HepG2 (cell line): ENCODE measurements around the gene NDUFB3. TPM values are rescaled to one million over a fixed set of nuclear protein-coding genes. Genes with fewer than 3 reads are reported as not detected.
A peak's percentile ranks its signal among the peaks of the same experiment; 100 is the strongest.

Experiments
- ASH2L ChIP-seq: fragments of 300-600, 200-600 bp; sonication (generic); IDR thresholded peaks from 2 replicates; pipeline ENCODE4 v1.7.0; 2017; ENCODE audit warnings: low read depth, mild to moderate bottlenecking, moderate library complexity, mixed read lengths, low read length; ENCODE audit not compliant: insufficient read length
- GABPA ChIP-seq, 2 experiments: IDR thresholded peaks; 2 replicates each; pipeline ENCODE4 v1.6.1; 2011 to 2016; ENCODE audit warnings: low read depth in 2 of 2, low read length in 1 of 2, missing biosample characterization in 1 of 2, missing genetic modification characterization in 1 of 2
- GTF2F1 ChIP-seq: fragments of 150-350 bp; IDR thresholded peaks from 2 replicates; pipeline ENCODE4 v1.6.1; 2014; ENCODE audit warnings: low read length
- HMGA1 ChIP-seq: sonication (generic); formaldehyde crosslinking; conservative IDR thresholded peaks from 2 replicates; pipeline ENCODE4 v1.4.0; 2020; ENCODE audit warnings: missing genetic modification reagents
- HNF1B ChIP-seq: sonication (generic); formaldehyde crosslinking; IDR thresholded peaks from 2 replicates; pipeline ENCODE4 v1.5.1; 2020; ENCODE audit warnings: mild to moderate bottlenecking, moderate library complexity, missing genetic modification reagents
- HOXA9 ChIP-seq: sonication (generic); formaldehyde crosslinking; IDR thresholded peaks from 2 replicates; pipeline ENCODE4 v1.8.1; 2022; ENCODE audit warnings: missing genetic modification reagents, mild to moderate bottlenecking, moderate library complexity, borderline replicate concordance
- NBN ChIP-seq: fragments of 450-650 bp; conservative IDR thresholded peaks from 2 replicates; pipeline ENCODE4 v1.6.1; 2017
- NFAT5 ChIP-seq: sonication (generic); formaldehyde crosslinking; IDR thresholded peaks from 2 replicates; pipeline ENCODE4 v1.4.0; 2020; ENCODE audit warnings: missing genetic modification reagents
- NR2F6 ChIP-seq, 2 experiments: IDR thresholded peaks; 2 replicates each; pipeline ENCODE4 v1.6.1; 2016; ENCODE audit warnings: antibody characterized with exemption in 1 of 2, mild to moderate bottlenecking in 1 of 2
- TARDBP ChIP-seq: sonication (generic); formaldehyde crosslinking; IDR thresholded peaks from 2 replicates; pipeline ENCODE4 v1.8.0; 2022; ENCODE audit warnings: mild to moderate bottlenecking, missing genetic modification reagents
- TCF7L2 ChIP-seq: IDR thresholded peaks from 2 replicates; pipeline ENCODE4 v1.6.1; 2011; ENCODE audit warnings: mild to moderate bottlenecking, low read depth, low read length, moderate library complexity
- ZNF17 ChIP-seq: sonication (generic); formaldehyde crosslinking; IDR thresholded peaks from 2 replicates; pipeline ENCODE4 v1.5.0; 2020; ENCODE audit warnings: mild to moderate bottlenecking, missing genetic modification reagents
- ZNF343 ChIP-seq: sonication (generic); formaldehyde crosslinking; IDR thresholded peaks from 2 replicates; pipeline ENCODE4 v1.4.0; 2020; ENCODE audit warnings: mild to moderate bottlenecking, missing genetic modification reagents
- ZNF513 ChIP-seq: sonication (generic); formaldehyde crosslinking; conservative IDR thresholded peaks from 2 replicates; pipeline ENCODE4 v1.5.0; 2020; ENCODE audit warnings: missing genetic modification reagents
- ZNF616 ChIP-seq: sonication (generic); formaldehyde crosslinking; IDR thresholded peaks from 2 replicates; pipeline ENCODE4 v1.5.0; 2020; ENCODE audit warnings: low read depth, mild to moderate bottlenecking, missing genetic modification reagents
- ZNF720 ChIP-seq: sonication (generic); formaldehyde crosslinking; IDR thresholded peaks from 2 replicates; pipeline ENCODE4 v1.4.0; 2020; ENCODE audit warnings: missing genetic modification reagents
- ZNF768 ChIP-seq: sonication (generic); formaldehyde crosslinking; IDR thresholded peaks from 2 replicates; pipeline ENCODE4 v1.4.0; 2020; ENCODE audit warnings: missing genetic modification reagents
- polyA plus RNA-seq, 8 experiments: library from polyadenylated mRNA; depleted of rRNA in 3 of 8; stranded (reverse) in 7 of 8; unstranded in 1 of 8; fragments of >200 nt; fragmentation: Illumina TruSeq in 4 of 8; extraction: Trizol in 4 of 8; gene quantifications; 2 replicates each; pipeline versions ENCODE4 v1.2.1 to v1.2.3, GENCODE V29; 2011 to 2016; ENCODE audit warnings: low read depth in 4 of 8, missing spikeins in 1 of 8, mixed read lengths in 1 of 8; ENCODE audit not compliant: insufficient read depth in 1 of 8
- total RNA-seq, 5 experiments: library from RNA; depleted of rRNA; stranded (reverse); fragments of >200 nt; fragmentation: Illumina TruSeq; extraction: Trizol; gene quantifications; 2 replicates each; pipeline ENCODE4 v1.2.3, GENCODE V29; 2016; ENCODE audit warnings: low read depth in 1 of 5
- TF ChIP-seq, protein P1 (sequence below): sonication (generic); formaldehyde crosslinking; IDR thresholded peaks from 2 replicates; pipeline ENCODE4 v1.5.1; 2020; ENCODE audit warnings: missing genetic modification reagents, mild to moderate bottlenecking, borderline replicate concordance

The NDUFB3 gene
- total and polyA plus RNA-seq, 2 of the 13 experiments (the other 11 are each of a cell fraction or from before 2014, with no cell fraction given), result 50.7 to 159 TPM

- TF ChIP-seq, protein P1, sequence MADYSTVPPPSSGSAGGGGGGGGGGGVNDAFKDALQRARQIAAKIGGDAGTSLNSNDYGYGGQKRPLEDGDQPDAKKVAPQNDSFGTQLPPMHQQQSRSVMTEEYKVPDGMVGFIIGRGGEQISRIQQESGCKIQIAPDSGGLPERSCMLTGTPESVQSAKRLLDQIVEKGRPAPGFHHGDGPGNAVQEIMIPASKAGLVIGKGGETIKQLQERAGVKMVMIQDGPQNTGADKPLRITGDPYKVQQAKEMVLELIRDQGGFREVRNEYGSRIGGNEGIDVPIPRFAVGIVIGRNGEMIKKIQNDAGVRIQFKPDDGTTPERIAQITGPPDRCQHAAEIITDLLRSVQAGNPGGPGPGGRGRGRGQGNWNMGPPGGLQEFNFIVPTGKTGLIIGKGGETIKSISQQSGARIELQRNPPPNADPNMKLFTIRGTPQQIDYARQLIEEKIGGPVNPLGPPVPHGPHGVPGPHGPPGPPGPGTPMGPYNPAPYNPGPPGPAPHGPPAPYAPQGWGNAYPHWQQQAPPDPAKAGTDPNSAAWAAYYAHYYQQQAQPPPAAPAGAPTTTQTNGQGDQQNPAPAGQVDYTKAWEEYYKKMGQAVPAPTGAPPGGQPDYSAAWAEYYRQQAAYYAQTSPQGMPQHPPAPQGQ, result no peak; the same call in 1 of the 2 replicates
- TF ChIP-seq TCF7L2, result no peak
- no peak for TF ChIP-seq ZNF17
- peak; percentile 93 for TF ChIP-seq HOXA9 (CRISPR knock-in tag)
- TF ChIP-seq HMGA1 (CRISPR knock-in tag), result no peak
- TF ChIP-seq ASH2L, result peak; percentile 100
- peak; percentile 96 for TF ChIP-seq ZNF343
- TF ChIP-seq NFAT5 (CRISPR knock-in tag), result no peak
- TF ChIP-seq NR2F6 (IDR thresholded peaks at IDR 0.05), result peak; percentile 80
- peak; percentile 85 for TF ChIP-seq NR2F6 (CRISPR knock-in tag; IDR thresholded peaks at IDR 0.05)
- peak; percentile 95 for TF ChIP-seq HNF1B (CRISPR knock-in tag)
- TF ChIP-seq ZNF616 (CRISPR knock-in tag), result peak; percentile 7; the same call in 1 of the 2 replicates
- TF ChIP-seq ZNF768 (CRISPR knock-in tag), result peak; percentile 36; the same call in 1 of the 2 replicates
- no peak for TF ChIP-seq ZNF513
- peak; percentile 87 for TF ChIP-seq GABPA (IDR thresholded peaks at IDR 0.05; ENCODE audit: low read depth, low read length)
- peak; percentile 100 for TF ChIP-seq GABPA (CRISPR knock-in tag; IDR thresholded peaks at IDR 0.05; ENCODE audit: low read depth)
- peak; percentile 97 for TF ChIP-seq TARDBP (CRISPR knock-in tag)
- no peak for TF ChIP-seq NBN
- TF ChIP-seq GTF2F1, result peak; percentile 49; the same call in 1 of the 2 replicates
- TF ChIP-seq ZNF720 (CRISPR knock-in tag), result no peak
These were observed at the start of gene NDUFB3, which contains the start of gene HYCC2 (continued) for GRCh38 chr2:201071479-201072200.
